ENCODE results near the gene HCAR2.
"Not testable (repeated sequence)": the region's sequence is repeated elsewhere in the genome, so short reads cannot be mapped to it uniquely, and the experiment has no call there.

HCAR2 gene

DNA sequence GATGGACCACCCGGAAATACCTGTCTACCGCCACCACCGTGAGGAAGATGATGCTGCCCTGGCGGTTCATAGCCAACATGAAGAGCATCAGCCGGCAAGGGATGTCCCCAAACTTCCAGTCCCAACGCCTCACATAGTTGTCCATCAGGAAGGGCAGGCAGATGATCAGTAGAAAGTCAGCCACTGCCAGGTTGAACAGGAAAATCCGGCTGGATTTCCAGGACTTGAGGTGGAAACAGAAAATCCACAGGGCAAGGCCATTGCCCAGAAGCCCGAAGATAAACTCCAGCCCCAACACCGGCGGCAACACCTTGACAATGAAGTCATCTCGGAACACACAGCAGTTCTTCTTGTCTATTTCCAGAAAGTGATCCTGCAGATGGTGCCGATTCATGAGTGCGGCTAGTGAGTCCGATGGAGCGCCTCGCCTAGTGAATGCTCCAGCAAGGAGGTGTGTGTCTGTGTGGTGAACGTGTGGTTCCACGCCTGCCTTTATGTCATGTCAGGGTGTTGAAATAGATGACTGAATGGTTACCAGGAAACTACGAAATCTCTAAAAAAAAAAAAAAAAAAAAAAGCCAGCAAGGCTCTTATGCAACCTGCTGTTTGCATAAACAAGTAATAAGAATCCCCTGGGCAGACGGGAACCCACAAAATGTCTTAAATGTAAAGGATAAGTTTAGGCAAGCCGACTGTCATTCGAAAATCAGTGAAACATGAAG lies at the start of gene HCAR2:
Gene HCAR2 (minus strand): TSS at position 468 of the 722 bp plus-strand sequence. CDS start 74 bp downstream, at position 394.
- not testable (repeated sequence) for DNase-seq (ENCODE audit: low read depth in 3 of 3)

DNA sequence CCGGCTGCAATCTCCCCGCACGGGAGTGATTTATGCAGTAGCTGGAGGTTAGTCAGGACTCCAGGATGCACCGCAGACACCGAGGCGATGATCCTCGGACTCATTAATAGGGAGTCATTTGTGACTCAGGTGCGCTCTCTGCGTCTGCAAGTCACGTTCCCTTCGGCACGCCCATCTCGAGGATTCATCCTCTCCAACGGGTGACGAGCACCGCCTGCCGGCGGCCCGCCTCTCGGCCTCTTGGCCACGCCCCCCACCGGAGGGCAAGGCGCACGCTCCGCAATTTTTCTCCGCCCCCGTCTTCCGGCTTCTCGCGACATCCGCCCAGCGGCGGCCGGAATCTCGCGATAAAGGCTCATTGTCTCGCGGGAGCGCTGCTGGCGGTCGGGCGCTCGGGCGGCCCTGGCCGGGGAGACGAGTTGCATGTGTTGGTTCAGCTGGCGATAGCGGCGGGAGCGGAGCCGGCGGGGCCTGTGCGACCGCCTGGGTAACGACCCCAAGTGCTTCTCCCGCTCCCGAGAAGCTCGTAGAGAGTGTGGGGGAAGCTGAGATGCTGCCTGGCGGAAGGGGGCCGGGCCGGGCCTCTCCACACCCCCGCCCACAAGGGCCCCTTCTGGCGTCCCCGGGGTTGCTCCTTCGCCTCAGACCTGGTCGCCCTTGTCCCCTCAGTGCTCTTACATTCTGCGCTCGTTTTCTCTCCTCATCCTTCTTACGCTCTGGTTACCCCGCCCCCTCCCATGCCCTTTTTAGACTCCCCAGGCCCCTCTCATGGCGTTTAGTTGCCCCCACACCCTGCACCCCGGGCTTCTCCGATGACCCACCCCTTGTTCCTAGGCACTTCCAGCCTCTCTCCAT lies 49.5 kb upstream of the HCAR2 start, which contains the start of gene DENR:
Gene DENR (plus strand): TSS at position 361 of the 855 bp plus-strand sequence. CDS start 878 bp downstream, outside the sequence.
- DNase-seq (ENCODE audit: low read depth in 3 of 3) = peak; percentile 99 to 100 (median 99)

DNA sequence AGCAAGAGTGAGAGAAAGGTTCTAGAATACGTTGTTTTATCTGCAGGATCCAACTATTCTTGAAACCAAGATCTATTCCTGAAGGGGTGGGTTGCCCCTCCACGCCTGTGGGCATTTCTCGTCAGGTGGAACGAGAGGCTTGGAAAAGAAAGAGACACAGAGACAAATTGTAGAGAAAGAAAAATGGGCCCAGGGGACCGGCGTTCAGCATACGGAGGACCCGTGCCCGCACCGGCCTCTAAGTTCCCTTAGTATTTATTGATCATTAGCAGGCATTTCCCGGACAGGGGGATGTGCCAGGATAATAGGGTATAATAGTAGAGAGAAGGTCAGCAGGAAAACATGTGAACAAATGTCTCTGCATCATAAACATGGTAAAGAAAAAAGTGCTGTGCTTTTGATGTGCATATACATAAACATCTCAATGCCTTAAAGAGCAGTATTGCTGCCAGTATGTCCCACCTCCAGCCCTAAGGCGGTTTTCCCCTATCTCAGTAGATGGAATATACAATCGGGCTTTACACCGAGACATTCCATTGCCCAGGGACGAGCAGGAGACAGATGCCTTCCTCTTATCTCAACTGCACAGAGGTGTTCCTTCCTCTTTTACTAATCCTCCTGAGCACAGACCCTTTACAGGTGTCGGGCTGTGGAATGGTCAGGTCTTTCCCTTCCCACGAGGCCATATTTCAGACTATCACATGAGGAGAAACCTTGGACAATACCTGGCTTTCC lies 47.8 kb upstream of the HCAR2 start:
- not testable (repeated sequence) for DNase-seq (ENCODE audit: low read depth in 3 of 3)

DNA sequence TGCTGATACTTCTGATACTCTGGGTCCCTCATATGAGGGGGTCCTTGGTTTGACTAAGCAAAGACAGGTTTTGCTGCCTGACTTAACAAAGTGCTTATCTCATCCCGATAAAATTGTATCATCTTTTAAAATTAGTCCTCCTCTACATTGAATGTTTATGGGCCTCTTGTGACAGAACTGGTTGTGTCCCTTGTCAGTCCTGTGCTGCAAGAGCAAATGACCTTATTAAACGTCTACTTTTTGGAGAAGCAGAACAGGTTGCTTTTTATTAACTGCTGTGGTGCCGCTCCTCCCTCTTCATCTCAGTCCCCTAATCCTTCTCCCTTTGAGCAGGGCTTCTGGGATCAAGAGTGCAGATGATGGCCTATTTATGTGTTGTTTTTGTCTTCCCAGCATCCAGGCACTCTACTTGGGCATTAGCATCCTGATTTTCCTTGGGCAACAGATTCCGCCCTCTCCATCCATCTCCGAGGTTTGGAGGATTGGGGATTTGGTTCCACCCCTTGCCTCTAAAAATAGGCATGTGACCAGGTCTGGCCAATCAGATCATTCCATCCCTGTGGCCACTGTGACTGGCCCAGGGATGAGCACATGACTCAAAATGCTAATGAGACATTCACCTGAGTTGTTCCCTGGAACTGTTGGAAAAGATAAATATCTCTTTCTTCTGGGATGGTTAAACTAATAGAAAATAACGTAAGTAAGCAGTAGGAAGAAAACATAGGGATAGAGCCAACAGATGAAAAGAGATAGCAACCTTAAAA lies 46.6 kb upstream of the HCAR2 start:
- no peak for DNase-seq (ENCODE audit: low read depth in 3 of 3)

DNA sequence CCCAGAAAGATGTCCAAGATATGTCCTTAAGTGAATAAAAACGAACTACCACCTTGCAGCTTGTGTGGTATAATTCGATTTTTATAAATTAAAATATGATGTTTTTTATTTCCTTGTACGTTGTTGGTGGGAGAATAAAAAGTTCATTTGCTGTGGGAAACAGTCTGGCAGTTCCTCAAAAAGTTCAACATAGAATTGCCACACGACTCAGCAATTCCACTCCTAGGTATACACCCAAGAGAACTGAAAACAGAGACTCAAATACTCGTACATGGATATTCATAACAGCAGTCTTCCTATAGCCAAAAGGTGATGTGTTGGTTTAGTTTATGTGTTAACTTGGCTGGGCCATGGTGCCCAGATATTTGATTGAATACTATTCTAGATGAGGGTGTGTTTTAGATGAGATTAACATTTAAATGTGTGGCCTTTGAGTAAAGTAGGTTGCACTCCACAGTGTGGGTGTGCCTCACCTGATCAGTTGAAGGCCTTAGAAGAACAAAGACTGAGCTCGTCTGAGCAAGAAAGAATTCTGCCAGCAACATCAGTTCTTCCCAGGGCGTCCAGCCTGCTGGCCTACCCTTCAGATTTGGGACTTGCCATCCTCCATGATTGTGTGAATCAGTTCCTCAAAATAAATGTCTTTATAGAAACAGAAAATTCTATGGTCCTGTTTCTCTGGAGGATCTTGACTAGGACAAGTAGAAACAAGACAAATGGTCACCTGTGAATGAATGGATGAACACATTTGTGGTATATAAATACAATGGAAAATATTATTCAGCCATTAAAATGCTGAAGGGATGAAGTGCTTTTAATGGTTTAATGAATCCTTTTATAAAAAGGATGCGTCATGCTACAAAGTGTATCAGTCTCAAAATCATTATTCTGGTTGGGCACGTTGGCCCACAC lies 44.3 kb upstream of the HCAR2 start:
- no peak for DNase-seq (ENCODE audit: low read depth in 3 of 3)

DNA sequence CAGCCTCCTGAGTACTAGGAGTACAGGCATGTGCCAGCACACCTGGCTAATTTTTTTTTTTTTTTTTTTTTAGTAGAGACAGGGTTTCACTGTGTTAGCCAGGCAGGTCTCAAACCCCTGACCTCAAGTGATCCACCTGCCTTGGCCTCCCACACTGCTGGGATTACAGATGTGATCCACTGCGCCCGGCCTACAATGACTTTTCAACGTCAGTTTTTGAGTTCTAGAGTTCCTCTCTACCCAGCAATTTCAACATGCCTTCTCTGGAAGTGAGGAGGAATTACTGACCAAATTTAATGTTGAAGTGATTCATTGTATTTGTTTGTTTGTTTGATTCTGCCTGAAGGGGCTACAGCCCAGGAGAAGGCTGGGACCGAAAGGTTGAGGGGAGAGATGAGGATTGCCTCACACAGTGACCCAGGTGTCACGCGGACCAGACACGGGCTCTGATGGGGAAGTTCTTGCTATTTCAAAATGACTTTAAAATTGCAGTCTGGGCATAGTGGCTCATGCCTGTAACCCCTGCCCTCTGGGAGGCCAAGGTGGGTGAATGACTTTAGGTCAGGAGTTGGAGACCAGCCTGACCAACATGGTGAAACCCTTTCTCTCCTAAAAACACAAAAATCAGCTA lies 40.9 kb upstream of the HCAR2 start:
- no peak for DNase-seq (ENCODE audit: low read depth in 3 of 3)

DNA sequence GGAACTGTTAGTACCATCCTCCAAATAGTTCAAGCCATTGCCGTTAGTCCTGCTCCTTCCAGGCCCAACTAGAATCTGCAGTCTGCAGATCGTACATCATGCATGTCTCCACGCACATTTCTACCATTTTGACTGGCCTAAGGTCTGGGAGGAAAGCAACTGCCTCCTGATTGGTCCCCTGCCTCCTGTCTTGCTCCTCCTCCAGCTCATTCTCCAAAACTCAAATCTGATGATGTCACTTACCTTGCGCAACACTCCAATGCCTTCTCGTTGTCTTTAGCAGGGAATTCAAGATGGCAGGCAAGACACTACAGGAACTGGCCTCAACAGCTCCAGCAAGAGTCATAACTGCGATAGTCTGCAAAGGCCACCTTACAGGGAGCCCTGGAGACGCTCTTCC lies 37.2 kb upstream of the HCAR2 start:
- DNase-seq (ENCODE audit: low read depth in 3 of 3) = no peak

DNA sequence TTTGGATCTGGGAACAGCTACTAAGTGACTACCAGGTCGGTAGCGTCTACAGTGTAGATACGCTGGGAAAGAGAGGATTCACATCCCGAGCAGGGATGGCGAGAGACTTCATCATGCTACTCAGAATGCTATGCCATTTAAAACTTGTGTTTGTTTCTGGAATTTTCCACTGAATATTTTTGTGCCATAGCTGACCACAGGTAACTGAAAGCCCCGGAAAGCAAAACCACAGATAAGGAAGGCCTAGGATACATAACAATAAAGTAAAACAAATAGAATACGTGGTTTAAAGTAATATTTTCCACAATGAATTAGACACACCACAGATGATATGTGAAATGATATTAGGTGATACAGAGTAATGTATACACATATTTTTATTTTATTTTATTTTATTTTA lies 35.4 kb upstream of the HCAR2 start:
- no peak for DNase-seq (ENCODE audit: low read depth in 3 of 3)

DNA sequence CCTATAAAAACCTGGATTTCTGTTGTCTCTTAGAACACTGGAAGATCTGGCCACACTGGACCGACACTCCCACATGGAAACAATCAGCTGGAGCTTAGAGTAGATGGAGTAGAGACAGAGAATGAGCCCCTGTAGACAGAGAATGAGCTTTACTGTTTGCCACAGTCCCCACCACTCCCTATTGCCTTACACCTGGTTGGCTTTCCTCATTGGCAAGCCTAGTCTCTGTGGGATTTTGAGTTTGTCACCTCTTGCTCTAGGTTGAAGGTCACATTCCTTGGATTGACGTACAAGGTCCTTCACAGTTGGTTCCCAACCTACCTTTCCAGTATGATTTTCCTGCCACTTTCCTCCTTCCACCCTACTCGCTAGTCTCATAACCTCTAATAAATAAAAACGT lies 29.5 kb upstream of the HCAR2 start:
- DNase-seq (ENCODE audit: low read depth in 3 of 3) = no peak

DNA sequence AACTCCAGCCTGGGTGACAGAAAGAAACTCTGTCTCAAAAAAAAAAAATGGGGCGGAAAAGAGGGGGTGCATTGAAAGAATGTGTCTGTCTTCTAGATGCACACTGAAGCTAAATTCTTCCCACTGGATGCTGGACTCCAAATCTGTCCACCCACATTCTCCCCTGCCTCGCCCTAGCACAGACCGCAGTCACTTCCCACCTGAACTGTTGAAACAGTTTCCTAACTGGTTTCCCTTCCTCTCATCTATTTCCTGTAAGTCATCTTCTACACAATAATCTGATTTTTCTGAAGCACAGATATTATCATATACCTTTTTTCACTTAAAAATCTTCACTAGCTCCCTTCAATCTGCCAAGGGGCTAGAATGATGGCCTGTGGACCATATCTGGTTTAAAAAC lies 29.0 kb upstream of the HCAR2 start:
- DNase-seq (ENCODE audit: low read depth in 3 of 3) = no peak

DNA sequence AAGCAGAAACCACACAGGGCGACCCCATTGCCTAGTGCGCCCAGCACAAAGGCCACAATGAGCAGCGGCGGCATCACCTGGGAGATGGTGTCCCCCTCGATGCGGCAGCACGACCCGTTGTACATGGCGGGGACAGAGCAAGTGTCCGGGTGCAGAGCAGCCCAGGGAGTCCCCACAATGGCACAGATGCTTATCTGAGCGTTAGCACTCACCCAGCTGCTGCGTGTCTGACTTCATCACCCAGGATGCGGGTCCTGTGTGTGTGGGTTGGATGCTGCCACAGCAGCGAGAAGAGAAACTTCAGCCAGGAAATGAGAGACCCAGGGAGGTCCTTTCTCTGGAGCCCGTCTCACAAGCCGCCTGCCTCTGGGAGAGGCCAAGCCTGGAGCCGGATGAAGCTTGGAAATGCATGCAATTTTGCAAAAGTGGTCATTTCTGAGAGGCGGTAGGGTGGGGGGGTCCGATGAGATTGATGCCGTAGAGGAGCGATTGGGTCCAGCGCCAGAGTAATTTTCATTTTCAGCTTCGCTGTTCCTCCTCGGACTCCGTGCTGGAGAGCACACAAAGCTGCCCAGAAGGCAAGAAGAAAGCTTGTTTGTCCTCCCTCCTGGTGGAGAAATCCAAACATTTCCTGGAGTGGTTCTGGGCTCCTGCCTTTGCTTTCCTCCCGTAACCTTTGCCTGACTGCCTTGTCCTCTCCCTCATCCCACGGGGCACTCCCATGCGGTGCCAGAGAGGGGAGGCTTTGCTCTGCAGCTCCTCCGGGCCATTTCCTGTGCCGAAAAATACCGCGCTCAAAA lies 27.3 kb upstream of the HCAR2 start, which contains the start of gene HCAR1:
Gene HCAR1 (minus strand): TSS at position 630 of the 800 bp plus-strand sequence. CDS start 505 bp downstream, at position 125.
- DNase-seq (ENCODE audit: low read depth in 3 of 3) = peak in 2 of 3 experiments; percentile 22 to 33

DNA sequence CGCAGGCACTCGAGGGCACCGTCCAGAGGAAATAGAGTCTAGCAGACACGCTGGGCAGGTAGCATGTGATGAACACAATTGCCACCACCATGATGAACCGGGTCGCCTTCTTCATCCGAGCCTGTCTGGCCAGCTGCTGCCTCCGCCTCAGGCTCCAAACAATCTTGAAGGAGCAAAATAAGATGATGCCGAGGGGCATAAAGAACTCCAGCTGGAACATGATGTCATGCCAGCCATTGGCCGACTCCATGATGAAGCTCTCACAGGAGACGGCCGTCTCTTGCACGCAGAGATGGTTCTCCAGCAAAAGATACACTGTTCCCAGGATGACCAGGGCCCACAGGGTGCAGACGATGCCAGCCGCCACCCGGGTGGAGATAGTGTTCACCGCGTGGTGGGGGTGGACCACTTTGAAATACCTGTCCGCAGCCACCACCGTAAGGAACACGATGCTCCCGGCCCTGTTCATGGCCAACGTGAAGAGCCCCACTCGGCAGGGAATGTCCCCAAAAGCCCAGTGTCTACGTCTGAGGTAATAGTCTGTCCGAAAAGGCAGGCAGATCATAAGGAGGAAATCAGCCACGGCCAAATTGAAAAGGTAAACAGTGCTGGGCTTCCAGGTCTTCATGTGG lies 26.5 kb upstream of the HCAR2 start:
- DNase-seq (ENCODE audit: low read depth in 3 of 3) = no peak

DNA sequence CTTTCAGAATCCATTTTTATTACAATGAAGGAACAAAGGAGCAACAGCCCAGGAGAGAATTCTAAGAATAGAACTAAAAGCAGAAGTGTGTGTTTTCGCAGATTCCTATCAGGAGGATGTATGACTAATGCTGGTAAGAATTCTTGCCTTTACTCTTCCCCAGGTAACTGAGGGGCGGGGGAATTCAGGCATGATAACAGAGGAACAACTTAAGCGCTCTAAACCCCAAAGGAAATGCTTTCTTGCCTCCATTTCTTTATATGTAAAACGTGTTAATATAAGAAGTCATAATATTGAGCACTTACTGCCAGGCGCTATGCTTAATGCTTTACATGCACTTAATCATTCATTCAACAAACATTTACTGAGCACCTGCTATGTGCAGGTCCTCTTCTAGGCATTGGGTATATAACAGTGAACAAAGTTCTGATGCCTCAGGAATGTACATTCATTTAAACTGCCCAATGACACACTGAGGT lies 23.0 kb upstream of the HCAR2 start:
- DNase-seq (ENCODE audit: low read depth in 3 of 3) = peak in 1 of 3 experiments; percentile 12

DNA sequence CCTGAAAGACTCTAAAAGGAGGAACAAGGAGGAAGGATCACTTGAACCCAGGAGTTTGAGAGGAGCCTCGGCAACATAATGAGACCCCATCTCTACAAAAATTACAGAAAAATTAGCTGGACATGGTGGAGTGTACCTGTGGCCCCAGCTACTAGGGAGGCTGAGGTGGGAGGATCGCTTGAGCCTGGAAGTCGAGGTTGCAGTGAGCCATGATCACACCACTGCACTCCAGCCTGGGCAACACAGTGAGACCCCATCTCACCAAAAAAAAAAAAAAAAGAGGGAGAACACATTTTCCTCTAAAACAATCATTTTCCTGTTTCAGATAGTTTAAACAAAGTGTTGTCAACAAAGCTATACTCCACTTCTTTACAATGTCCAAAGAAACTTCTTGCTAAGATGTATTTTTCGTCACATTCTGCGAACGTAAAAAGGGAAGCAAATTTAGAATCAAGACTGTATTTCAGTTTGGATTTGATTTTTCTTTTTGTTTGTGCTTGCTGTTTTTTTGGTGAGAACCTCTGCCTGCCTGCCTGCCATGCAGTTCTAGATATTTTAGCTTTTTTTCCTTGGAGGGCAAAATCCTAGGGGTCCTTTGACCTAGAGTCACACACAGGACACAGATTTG lies 22.4 kb upstream of the HCAR2 start:
- DNase-seq (ENCODE audit: low read depth in 3 of 3) = no peak

DNA sequence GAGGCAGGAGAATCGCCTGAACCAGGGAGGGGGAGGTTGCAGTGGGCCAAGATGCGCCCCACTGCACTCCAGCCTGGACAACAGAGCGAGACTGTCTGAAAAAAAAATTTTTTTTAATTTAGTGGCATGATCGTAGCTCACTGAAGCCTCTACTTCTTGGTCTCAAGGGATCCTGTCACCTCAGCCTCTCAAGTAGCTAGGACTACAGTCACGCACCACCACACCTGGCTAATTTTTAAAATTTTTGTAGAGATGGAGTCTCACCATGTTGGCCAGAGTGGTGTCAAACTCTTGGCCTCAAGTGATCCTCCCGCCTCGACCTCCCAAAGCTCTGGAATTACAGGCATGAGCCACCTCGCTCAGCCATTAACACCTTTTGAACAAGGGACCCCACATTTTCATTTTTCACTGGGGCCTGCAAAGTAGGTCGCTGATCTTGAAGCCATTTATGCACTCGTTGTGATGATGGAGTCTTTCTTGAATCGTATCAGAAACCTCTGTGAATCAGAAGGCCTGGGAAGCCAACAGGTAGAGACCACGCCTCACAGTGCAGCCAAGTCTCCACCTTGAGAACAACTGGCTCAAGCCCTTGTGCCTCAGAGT lies 21.6 kb upstream of the HCAR2 start:
- no peak for DNase-seq (ENCODE audit: low read depth in 3 of 3)

DNA sequence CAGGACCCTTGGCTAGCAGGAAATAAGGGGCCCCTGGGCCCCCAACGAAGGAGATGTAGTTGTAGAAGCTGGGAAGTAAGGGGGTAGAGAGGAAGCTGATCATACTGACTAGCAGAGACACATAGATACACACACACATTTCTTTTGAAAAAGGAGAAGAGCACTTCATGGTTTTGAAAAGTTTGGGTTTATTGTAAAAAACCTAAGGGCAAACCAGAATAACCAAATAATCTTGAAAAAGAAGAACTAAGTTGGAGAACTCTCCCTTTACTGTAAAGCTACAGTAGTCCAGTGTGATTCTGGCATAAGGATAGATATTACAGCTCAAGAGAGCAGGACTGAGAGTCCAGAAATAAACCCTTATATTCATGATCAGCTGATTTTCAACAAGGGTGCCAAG lies 19.2 kb upstream of the HCAR2 start:
- DNase-seq (ENCODE audit: low read depth in 3 of 3) = no peak

DNA sequence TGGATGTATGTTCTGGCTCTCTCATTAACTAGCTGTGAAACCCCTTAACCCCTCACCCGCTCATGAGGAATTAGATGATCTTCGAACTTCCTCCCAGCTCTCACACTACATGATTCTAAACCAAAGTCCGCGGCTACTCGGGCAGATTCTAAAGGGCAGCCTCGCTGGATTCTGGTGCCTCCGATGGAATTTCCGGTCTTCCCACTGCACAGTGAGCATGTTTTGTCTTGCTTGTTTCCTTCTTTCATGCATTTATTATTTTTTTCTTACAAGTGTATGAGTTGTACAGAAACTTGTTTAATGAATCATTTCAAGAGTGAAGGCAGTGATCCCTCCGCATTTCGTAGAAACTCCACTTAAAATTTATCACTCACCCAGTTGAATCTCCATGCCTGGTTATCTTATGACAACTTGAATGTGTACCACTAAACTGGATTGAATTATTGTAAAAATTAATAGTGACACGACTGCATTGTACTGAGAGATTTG lies 17.9 kb upstream of the HCAR2 start:
- no peak for DNase-seq (ENCODE audit: low read depth in 3 of 3)
